ENCODE measurements around the gene GNB4.

Gene GNB4

DNA sequence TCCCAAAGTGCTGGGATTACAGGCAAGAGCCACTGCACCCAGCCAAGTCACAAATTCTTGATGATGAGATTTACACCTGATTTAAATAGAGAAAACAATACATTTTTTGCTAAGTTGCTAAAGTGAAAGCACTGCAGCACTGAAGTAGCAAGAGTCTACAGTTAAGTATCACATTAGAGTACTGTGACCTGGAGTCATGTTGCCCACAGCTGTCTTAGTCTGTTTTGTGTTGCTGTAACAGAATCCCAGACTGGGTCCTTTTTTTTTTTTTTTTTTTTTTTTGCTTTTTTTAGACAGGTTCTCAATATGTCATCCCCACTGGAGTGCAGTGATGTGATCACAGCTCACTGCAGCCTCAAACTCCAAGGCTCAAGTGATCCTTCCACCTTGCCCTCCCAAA is 23.2 kb upstream of the GNB4 start:
- no peak for FAIRE-seq
- TF ChIP-seq, protein P1, sequence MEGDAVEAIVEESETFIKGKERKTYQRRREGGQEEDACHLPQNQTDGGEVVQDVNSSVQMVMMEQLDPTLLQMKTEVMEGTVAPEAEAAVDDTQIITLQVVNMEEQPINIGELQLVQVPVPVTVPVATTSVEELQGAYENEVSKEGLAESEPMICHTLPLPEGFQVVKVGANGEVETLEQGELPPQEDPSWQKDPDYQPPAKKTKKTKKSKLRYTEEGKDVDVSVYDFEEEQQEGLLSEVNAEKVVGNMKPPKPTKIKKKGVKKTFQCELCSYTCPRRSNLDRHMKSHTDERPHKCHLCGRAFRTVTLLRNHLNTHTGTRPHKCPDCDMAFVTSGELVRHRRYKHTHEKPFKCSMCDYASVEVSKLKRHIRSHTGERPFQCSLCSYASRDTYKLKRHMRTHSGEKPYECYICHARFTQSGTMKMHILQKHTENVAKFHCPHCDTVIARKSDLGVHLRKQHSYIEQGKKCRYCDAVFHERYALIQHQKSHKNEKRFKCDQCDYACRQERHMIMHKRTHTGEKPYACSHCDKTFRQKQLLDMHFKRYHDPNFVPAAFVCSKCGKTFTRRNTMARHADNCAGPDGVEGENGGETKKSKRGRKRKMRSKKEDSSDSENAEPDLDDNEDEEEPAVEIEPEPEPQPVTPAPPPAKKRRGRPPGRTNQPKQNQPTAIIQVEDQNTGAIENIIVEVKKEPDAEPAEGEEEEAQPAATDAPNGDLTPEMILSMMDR (IDR thresholded peaks at IDR 0.05; ENCODE audit: insufficient read depth, missing control alignments), result no peak

DNA sequence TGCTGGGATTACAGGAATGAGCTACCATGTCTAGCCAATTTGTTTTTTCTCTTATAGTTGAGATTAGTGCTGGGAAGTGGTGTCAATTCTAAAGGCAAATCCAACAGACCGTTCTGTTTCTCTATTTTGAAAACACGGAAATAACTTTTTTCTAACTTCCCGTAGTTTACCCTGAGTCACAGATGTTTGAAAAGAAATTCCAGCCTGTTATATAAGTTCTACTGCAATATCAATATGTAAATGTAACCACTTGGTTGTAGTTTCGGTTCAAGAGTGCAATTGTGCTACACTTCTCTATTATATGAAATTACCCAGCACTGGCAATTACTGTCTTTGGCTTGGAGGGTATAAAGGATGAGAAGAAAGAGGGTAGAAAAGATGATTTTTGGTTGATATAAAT is 22.3 kb upstream of the GNB4 start:
- no peak for DNase-seq (ENCODE audit: insufficient read length, low spot score)

More for the DNA sequence above, 23.2 kb upstream of the GNB4 start:
- no peak for DNase-seq (ENCODE audit: insufficient read length, low spot score)

DNA sequence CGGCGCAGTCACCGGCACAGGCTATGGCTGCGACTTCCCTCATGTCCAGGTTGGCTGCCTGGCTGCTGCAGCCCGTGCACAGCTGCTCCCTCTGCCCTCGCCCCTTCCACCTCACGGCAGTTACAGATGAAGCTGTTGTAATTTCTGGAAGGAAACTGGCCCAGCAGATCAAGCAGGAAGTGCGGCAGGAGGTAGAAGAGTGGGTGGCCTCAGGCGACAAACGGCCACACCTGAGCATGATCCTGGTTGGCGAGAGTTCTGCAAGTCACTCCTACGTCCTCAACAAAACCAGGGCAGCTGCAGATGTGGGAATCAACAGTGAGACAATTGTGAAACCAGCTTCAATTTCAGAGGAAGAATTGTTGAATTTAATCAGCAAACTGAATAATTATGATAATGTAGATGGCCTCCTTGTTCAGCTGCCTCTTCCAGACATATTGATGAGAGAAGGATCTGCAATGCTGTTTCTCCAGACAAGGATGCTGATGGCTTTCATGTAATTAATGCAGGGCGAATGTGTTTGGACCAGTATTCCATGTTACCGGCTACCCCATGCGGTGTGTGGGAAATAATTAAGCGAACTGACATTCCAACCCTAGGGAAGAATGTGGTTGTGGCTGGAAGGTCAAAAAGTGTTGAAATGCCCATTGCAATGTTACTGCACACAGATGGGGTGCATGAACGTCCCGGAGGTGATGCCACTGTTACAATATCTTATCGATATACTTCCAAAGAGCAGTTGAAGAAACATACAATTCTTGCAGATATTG is 13.2 kb upstream of the GNB4 start:
- FAIRE-seq (no peak), DNase-seq (ENCODE audit: insufficient read length, low spot score) (no peak)
- TF ChIP-seq, protein P1 (IDR thresholded peaks at IDR 0.05; ENCODE audit: insufficient read depth, missing control alignments), result no peak

More for the DNA sequence above, 22.3 kb upstream of the GNB4 start:
- TF ChIP-seq, protein P1 (IDR thresholded peaks at IDR 0.05; ENCODE audit: insufficient read depth, missing control alignments), result no peak
- FAIRE-seq, result no peak

DNA sequence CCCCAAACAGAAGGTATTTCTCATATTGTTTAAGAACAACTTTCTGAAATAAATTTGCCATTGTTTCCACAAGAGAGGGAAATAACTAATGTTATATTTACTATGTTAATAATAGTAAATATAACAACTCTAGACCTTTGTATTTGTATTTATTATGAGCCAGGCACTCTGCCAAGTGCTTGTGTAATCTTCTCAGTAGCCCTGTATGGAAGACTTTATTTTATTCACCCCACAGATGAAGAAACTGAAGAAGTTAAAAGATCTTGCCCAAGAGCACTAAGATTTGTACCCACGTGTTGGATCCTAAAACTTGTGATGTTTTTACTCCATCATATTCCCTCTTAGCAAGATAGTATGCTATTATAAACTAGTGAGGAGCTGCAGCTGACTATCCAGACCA is 12.0 kb upstream of the GNB4 start:
- no peak for FAIRE-seq
- TF ChIP-seq, protein P1 (IDR thresholded peaks at IDR 0.05; ENCODE audit: insufficient read depth, missing control alignments), result no peak
- DNase-seq (ENCODE audit: insufficient read length, low spot score), result no peak

DNA sequence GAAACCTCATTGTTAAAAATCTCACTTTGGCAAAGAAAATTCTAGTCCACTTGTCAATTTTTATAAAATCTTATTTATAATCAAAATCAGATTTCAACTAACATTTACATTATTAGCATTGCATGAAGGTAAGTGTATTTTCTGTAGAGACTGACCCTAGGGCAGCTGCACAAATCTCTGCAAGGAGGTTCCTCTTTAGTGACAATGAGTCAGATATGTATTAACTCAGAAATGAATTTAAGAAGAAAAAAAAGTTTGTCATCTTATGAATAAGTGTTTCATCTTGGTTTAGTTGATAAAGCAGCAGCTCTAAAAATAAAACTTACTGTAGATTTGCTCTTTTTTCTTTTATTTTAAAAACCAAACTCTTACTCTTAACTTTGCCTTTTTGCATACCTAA is 9.0 kb upstream of the GNB4 start:
- DNase-seq (ENCODE audit: insufficient read length, low spot score), result no peak

DNA sequence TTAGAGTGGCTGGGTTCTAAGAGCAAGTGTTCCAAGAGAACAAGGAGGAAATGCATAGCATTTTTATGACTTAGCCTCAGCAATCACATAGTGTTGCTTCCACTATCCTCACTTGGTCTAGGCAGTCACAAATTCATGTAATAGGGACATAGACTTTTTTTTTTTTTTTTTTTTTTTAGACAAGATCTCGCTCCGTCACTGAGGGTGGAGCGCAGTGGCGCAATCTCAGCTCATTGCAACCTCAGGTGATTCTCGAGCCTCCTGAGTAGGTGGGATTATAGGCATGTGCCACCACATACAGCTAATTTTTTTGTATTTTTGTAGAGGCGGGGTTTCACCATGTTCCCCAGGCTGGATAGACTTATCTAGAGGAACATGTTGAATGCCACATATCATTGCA is 4.7 kb upstream of the GNB4 start:
- DNase-seq (ENCODE audit: insufficient read length, low spot score) (no peak), FAIRE-seq (no peak)
- TF ChIP-seq, protein P1 (IDR thresholded peaks at IDR 0.05; ENCODE audit: insufficient read depth, missing control alignments), result no peak

More for the DNA sequence above, 9.0 kb upstream of the GNB4 start:
- no peak for FAIRE-seq
- TF ChIP-seq, protein P1 (IDR thresholded peaks at IDR 0.05; ENCODE audit: insufficient read depth, missing control alignments), result no peak

DNA sequence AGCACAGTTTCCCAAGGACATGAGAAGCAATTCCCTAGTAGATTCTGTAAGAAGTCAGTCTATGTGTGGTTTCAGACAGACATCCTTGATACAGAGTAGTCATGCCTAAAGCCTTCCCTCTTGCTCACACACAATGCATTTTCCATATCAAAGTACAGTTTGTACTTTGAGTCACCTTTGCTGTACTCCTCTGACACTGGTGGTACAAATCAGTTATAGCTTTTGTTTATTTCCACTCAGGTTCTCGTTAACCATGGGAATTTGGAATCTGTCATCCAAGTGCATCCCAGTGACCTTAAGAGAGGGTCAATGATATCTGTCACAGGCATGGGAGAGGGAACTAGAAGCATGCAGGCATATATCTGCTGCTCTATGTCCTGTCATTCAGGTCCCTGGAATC is 3.6 kb upstream of the GNB4 start:
- FAIRE-seq (no peak), DNase-seq (ENCODE audit: insufficient read length, low spot score) (no peak)
- TF ChIP-seq, protein P1 (IDR thresholded peaks at IDR 0.05; ENCODE audit: insufficient read depth, missing control alignments), result no peak

Data from D721Med (cell line).